IPS-15b (cell line): ENCODE data around the gene DENND5B.
"Not testable (repeated sequence)": the region's sequence is repeated elsewhere in the genome, so short reads cannot be mapped to it uniquely, and the experiment has no call there.

Experiments
- H3K27me3 ChIP-seq: one replicate; pipeline ENCODE4 v1.6.1; 2013; ENCODE audit warnings: low read length; ENCODE audit not compliant: control insufficient read depth, insufficient read depth
- H3K36me3 ChIP-seq: one replicate; pipeline ENCODE4 v1.6.1; 2013; ENCODE audit warnings: low read length; ENCODE audit not compliant: control insufficient read depth, insufficient read depth
- H3K4me1 ChIP-seq: one replicate; pipeline ENCODE4 v1.6.1; 2013; ENCODE audit warnings: mild to moderate bottlenecking, low read length; ENCODE audit not compliant: control insufficient read depth, insufficient read depth
- H3K4me3 ChIP-seq: one replicate; pipeline ENCODE4 v1.5.1; 2013; ENCODE audit warnings: low read depth, low read length
- H3K9ac ChIP-seq: one replicate; pipeline ENCODE4 v1.6.1; 2013; ENCODE audit warnings: low read depth, mild to moderate bottlenecking, low read length
- H3K9me3 ChIP-seq: one replicate; pipeline ENCODE4 v1.6.1; 2013; ENCODE audit warnings: mild to moderate bottlenecking, low read length; ENCODE audit not compliant: control insufficient read depth, insufficient read depth

Gene DENND5B

GRCh38 chr12:31618228-31619025, 27.5 kb upstream of the DENND5B start:
- no peak overlapping the region for H3K9ac ChIP-seq
- no peaks in the 10 kb centered on the region for H3K36me3 ChIP-seq
- H3K4me1 ChIP-seq, result no peaks in the 10 kb centered on the region
- H3K4me3 ChIP-seq, result no peak overlapping the region
- no peaks in the 10 kb centered on the region for H3K27me3 ChIP-seq
- H3K9me3 ChIP-seq, result no peaks in the 10 kb centered on the region

DNA sequence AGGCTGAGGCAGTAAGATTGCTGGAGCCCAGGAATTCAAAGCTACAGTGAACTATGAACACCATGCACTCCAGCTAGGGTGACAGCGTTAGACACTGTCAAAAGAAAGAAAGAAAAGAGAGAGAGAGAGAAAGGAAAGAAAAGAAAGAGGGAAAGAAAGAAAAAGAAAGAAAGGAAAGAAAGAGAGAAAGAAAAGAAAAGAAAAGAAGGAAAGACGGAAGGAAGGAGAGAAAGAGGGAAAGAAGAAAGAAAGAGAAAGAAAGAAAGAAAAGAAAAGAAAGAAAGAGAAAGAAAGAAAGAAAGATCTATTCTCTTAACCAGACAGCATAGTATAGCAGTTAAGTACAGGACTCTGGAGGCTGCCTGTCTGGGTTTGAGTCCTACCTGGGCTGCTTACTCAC, 21.9 kb upstream of the DENND5B start:
- Histone ChIP-seq H3K36me3 (no peaks in the 10 kb centered on the region), H3K9me3 (no peaks in the 10 kb centered on the region), H3K4me3 (no peak overlapping the region), H3K4me1 (no peaks in the 10 kb centered on the region), H3K27me3 (no peaks in the 10 kb centered on the region), H3K9ac (no peak overlapping the region)

DNA sequence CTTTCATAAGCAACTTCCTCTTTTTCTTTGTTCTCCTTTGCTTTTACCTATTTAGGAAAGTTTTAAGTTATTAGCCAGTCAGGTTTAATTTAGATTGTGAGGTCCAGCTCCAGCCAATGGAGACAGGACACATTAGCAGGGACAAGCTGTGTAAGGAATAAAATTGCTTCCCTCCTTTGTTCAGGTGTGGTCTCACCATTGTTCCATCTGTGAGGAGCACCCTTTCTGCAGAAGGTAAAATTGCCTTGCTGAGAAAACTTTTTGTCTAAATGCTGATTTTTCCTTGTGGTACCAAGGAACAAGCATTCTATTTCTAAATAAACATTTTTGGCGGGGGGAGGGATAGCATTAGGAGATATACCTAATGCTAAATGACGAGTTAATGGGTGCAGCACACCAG, 17.4 kb upstream of the DENND5B start:
- not testable (repeated sequence) for H3K9me3 ChIP-seq, H3K4me1 ChIP-seq, H3K9ac ChIP-seq, H3K4me3 ChIP-seq, H3K36me3 ChIP-seq, H3K27me3 ChIP-seq

DNA sequence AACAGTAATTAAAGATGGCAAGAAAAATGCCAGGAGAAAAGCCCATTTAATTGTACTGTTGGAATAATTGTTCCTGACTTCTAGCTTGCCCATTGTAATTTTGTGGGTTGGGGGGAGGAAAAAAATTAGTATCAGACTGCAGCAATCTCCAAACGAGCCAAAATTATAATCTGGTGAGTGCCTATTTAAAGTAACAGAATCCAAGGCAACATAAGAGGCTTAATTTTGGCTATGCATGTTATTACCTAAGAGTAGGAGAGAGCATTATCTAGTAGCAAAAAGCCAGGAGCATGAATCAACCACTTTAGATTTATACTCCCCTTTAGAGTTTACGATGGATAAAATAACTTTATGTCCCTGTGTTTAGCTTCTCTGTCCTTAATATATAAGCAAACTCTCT, 14.6 kb upstream of the DENND5B start:
- Histone ChIP-seq H3K4me1 (no peaks in the 10 kb centered on the region), H3K36me3 (no peaks in the 10 kb centered on the region), H3K9me3 (no peaks in the 10 kb centered on the region), H3K27me3 (no peaks in the 10 kb centered on the region), H3K4me3 (no peak overlapping the region), H3K9ac (no peak overlapping the region)

GRCh38 chr12:31603546-31604009, 12.6 kb upstream of the DENND5B start:
- no peaks in the 10 kb centered on the region for H3K36me3 ChIP-seq
- H3K4me3 ChIP-seq, result no peak overlapping the region
- no peaks in the 10 kb centered on the region for H3K4me1 ChIP-seq
- H3K27me3 ChIP-seq, result no peaks in the 10 kb centered on the region
- H3K9me3 ChIP-seq, result no peaks in the 10 kb centered on the region
- no peak overlapping the region for H3K9ac ChIP-seq

GRCh38 chr12:31600750-31601149, 9.8 kb upstream of the DENND5B start:
- H3K27me3 ChIP-seq, result no peaks in the 10 kb centered on the region
- no peaks in the 10 kb centered on the region for H3K4me1 ChIP-seq
- H3K36me3 ChIP-seq, result no peaks in the 10 kb centered on the region
- no peaks in the 10 kb centered on the region for H3K9me3 ChIP-seq
- no peak overlapping the region for H3K9ac ChIP-seq
- H3K4me3 ChIP-seq, result no peak overlapping the region

DNA sequence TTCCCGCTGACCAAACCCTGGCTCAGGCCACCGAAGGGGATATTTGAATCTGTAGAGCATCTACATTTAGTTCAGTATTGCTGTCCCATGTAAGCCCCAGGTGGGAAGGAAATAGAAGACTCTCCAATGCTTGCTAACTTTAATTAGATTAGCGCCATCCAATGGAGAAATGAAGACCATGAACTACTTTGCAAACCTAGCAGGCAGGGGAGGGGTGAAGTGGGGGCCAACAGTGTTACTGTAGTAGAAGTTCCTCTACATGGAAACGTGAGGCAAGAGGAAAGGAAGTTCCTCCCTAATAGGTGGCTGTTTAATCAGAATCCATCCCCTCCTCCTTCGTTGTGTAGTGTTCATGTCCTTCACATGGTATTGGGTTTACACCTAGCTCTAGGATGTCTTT, 9.3 kb upstream of the DENND5B start:
- H3K27me3 ChIP-seq, result no peaks in the 10 kb centered on the region
- H3K4me3 ChIP-seq, result no peak overlapping the region
- no peaks in the 10 kb centered on the region for H3K9me3 ChIP-seq
- no peak overlapping the region for H3K9ac ChIP-seq
- no peaks in the 10 kb centered on the region for H3K4me1 ChIP-seq
- H3K36me3 ChIP-seq, result no peaks in the 10 kb centered on the region

- Histone ChIP-seq H3K9me3 (no peaks in the 10 kb centered on the region), H3K27me3 (no peaks in the 10 kb centered on the region), H3K9ac (no peak overlapping the region), H3K4me3 (no peak overlapping the region), H3K36me3 (no peaks in the 10 kb centered on the region), H3K4me1 (no peaks in the 10 kb centered on the region)
These were observed 8.1 kb upstream of the DENND5B start for GRCh38 chr12:31599053-31599452.

- H3K9ac ChIP-seq, result no peak overlapping the region
- no peaks in the 10 kb centered on the region for H3K36me3 ChIP-seq
These were observed 6.1 kb upstream of the DENND5B start for GRCh38 chr12:31597066-31597465.

DNA sequence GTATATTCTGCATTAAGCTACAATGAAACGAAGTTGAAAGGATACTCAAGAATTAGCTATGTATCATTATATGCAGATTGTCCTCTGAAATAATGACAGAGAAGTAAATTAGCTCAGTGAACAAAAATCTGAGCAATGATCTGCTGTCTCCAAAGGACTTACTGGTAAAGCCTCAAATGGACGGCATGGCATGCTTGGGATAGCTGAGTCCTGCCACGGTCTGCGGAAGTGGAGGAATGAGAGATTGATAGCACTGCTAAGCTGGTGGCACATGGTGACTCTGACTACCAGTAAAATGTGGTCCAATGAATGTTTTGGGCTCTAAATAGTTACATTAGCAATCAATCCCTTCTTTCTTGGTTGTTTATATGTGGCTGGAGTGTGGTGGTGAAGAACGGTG, 3.7 kb upstream of the DENND5B start:
- H3K9ac ChIP-seq, result no peak overlapping the region
- no peaks in the 10 kb centered on the region for H3K9me3 ChIP-seq
- H3K4me3 ChIP-seq, result no peak overlapping the region
- H3K4me1 ChIP-seq, result no peaks in the 10 kb centered on the region
- H3K36me3 ChIP-seq, result no peaks in the 10 kb centered on the region
- peaks cover 10% of the 10 kb centered on the region for H3K27me3 ChIP-seq

More at GRCh38 chr12:31597066-31597465, 6.1 kb upstream of the DENND5B start:
- Histone ChIP-seq H3K4me3 (no peak overlapping the region), H3K4me1 (no peaks in the 10 kb centered on the region), H3K9me3 (no peaks in the 10 kb centered on the region), H3K27me3 (peaks cover 3% of the 10 kb centered on the region)

DNA sequence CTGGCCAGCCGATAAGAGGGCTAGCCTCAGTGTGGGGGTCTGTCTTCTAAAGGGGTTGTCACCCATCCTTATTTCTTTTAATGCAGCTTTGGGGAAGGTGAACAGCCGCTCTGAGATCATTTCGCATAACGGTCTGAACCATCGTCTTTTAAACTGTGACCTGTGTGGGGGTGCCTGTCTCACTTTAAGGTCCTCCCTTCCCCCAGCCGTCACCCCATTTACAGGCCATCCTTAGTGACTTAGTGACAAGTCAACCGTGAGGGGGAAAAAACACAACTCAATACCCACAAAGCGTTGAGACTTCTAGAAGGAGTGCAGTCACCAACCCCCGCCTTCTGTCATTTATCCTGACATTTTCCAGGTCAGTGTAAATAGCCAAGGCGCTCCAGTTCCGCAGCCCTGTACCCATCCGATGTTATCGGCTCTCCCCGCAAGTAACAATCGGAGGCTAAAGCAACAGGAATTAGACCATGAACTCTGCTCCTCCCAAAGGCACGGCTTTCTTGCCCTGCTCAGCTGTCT, 505 bp upstream of the DENND5B start:
- H3K9me3 ChIP-seq, result no peaks in the 10 kb centered on the region
- H3K9ac ChIP-seq, result no peak overlapping the region
- H3K27me3 ChIP-seq, result peaks cover 19% of the 10 kb centered on the region
- no peaks in the 10 kb centered on the region for H3K36me3 ChIP-seq
- no peaks in the 10 kb centered on the region for H3K4me1 ChIP-seq
- peak overlapping the region; percentile 86 for H3K4me3 ChIP-seq

DNA sequence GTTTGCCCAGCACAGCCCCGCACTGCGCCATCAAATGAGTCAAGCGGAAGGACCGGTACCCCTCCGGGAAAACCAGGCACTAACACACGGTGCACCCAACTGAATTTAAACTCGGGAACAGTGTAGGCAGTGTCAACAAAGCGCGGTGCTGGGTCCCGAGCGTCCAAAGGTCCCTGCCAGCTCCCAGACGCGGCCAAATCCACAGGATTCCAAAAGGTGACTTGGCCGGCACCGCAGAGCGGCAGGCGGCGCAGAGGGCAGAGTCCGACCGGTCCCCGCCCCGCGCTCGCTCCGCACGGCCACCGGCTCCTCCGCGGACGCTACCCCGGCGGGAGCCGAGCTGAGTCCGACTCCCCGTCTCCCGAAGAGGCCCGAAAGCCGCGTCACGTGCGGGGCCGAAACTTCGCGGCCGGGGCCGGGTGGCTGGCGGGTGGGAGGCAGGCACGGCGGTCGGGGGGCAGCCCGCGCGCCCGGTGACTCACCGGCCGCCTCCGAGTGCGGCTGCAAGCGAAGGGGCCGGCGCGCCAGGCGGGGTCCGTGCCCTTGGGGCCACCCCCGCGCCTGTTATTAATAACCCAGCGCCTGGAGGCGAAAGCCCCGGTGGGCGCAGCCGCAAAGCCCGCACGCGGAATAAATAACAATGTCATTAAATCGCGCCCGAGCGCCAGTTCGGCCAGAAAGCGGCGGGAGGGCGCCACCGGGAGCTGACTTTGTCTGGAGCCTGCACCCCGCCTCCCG, 863 bp downstream of the DENND5B start:
- Histone ChIP-seq H3K9me3 (no peaks in the 10 kb centered on the region), H3K36me3 (no peaks in the 10 kb centered on the region), H3K4me1 (no peaks in the 10 kb centered on the region), H3K4me3 (peak overlapping the region; percentile 86), H3K27me3 (peaks cover 19% of the 10 kb centered on the region), H3K9ac (peak overlapping the region; percentile 62)
